Mesendoderm (in vitro differentiated cells): Measurements from ENCODE around the gene TNFAIP1.

Source experiments
- DNase-seq: peaks from one replicate; pipeline ENCODE4 v3.0.0; 2013
- H2AK5ac ChIP-seq: 2 replicates; pipeline ENCODE4 v1.6.1; 2013; ENCODE audit warnings: low read length, inconsistent platforms
- H2BK120ac ChIP-seq: 2 replicates; pipeline ENCODE4 v1.6.1; 2013; ENCODE audit warnings: low read depth, mild to moderate bottlenecking, low read length, moderate library complexity, mixed read lengths
- H2BK15ac ChIP-seq: replicated peaks from 2 replicates; pipeline ENCODE4 v1.6.1; 2013; ENCODE audit warnings: low read depth, mild to moderate bottlenecking, moderate library complexity
- H2BK5ac ChIP-seq: 2 replicates; pipeline ENCODE4 v1.6.1; 2013; ENCODE audit warnings: low read length, inconsistent platforms
- H3K18ac ChIP-seq: 2 replicates; pipeline ENCODE4 v1.6.1; 2013; ENCODE audit warnings: mild to moderate bottlenecking, low read length, mixed read lengths
- H3K23ac ChIP-seq: one replicate; pipeline ENCODE4 v1.6.1; 2013; ENCODE audit warnings: low read length
- H3K27ac ChIP-seq: 2 replicates; pipeline ENCODE4 v1.5.1; 2013; ENCODE audit warnings: low read depth, mild to moderate bottlenecking, inconsistent platforms, low read length, moderate library complexity
- H3K27me3 ChIP-seq: 2 replicates; pipeline ENCODE4 v1.6.1; 2013; ENCODE audit warnings: low read length, control low read depth, mild to moderate bottlenecking, inconsistent platforms; ENCODE audit not compliant: insufficient read depth, poor library complexity
- H3K36me3 ChIP-seq: 2 replicates; pipeline ENCODE4 v1.6.1; 2013; ENCODE audit warnings: low read length, inconsistent platforms; ENCODE audit not compliant: control insufficient read depth, insufficient read depth
- H3K4ac ChIP-seq: one replicate; pipeline ENCODE4 v1.6.1; 2013; ENCODE audit warnings: low read depth, mild to moderate bottlenecking, low read length, moderate library complexity
- H3K4me1 ChIP-seq: 2 replicates; pipeline ENCODE4 v1.6.1; 2013; ENCODE audit warnings: low read depth, low read length, inconsistent platforms; ENCODE audit not compliant: control insufficient read depth
- H3K4me2 ChIP-seq: 2 replicates; pipeline ENCODE4 v1.6.1; 2013; ENCODE audit warnings: low read length
- H3K4me3 ChIP-seq: 2 replicates; pipeline ENCODE4 v1.5.1; 2013; ENCODE audit warnings: mild to moderate bottlenecking, low read length
- H3K56ac ChIP-seq: one replicate; pipeline ENCODE4 v1.6.1; 2013; ENCODE audit warnings: low read length
- H3K79me1 ChIP-seq: 2 replicates; pipeline ENCODE4 v1.6.1; 2013; ENCODE audit warnings: low read length, inconsistent platforms
- H3K79me2 ChIP-seq: 2 replicates; pipeline ENCODE4 v1.6.1; 2013; ENCODE audit warnings: mild to moderate bottlenecking, low read length; ENCODE audit not compliant: control insufficient read depth, insufficient read depth
- H3K9ac ChIP-seq: 2 replicates; pipeline ENCODE4 v1.6.1; 2013; ENCODE audit warnings: low read length, inconsistent platforms
- H4K5ac ChIP-seq: one replicate; pipeline ENCODE4 v1.6.1; 2013; ENCODE audit warnings: low read length
- H4K8ac ChIP-seq: one replicate; pipeline ENCODE4 v1.6.1; 2013; ENCODE audit warnings: low read depth, mild to moderate bottlenecking, control low read depth, low read length, moderate library complexity
- WGBS: extraction: QIAGEN DNeasy Blood & Tissue Kit; methylation state at CpG from one replicate; pipeline ENCODE4 v1.1.7; 2013; ENCODE audit warnings: low lambda C conversion rate, missing lambda C conversion rate; ENCODE audit not compliant: insufficient coverage; ENCODE audit errors: extremely low coverage; 5-methylcytosine and 5-hydroxymethylcytosine counted together

The TNFAIP1 gene

GRCh38 chr17:28344011-28344410 lies 8.4 kb downstream of the TNFAIP1 start:
- no peak overlapping the region for H3K4ac ChIP-seq
- H2AK5ac ChIP-seq: no peak overlapping the region
- no peak overlapping the region for H4K5ac ChIP-seq
- no peak overlapping the region for H3K4me2 ChIP-seq
- no CpG with 5 or more reads among the region's 9 CpGs for WGBS
- peaks cover 18% of the 10 kb centered on the region for H3K36me3 ChIP-seq
- no peak overlapping the region for H3K18ac ChIP-seq
- no peak overlapping the region for H3K23ac ChIP-seq
- DNase-seq: no peak
- H3K27me3 ChIP-seq: no peaks in the 10 kb centered on the region
- H3K56ac ChIP-seq: no peak overlapping the region
- H2BK120ac ChIP-seq: no peak overlapping the region
- H2BK15ac ChIP-seq: no peak overlapping the region
- H4K8ac ChIP-seq: no peak overlapping the region
- peaks cover 4% of the 10 kb centered on the region for H3K79me1 ChIP-seq
- H3K79me2 ChIP-seq: no peaks in the 10 kb centered on the region
- no peak overlapping the region for H3K27ac ChIP-seq
- H3K4me1 ChIP-seq: no peaks in the 10 kb centered on the region
- no peak overlapping the region for H3K4me3 ChIP-seq
- no peak overlapping the region for H3K9ac ChIP-seq
- H2BK5ac ChIP-seq: no peak overlapping the region

GRCh38 chr17:28344435-28344901 lies 8.9 kb downstream of the TNFAIP1 start:
- Histone ChIP-seq H3K79me2 (no peaks in the 10 kb centered on the region), H3K79me1 (peaks cover 1% of the 10 kb centered on the region), H3K9ac (no peak overlapping the region), H3K56ac (no peak overlapping the region), H2BK120ac (no peak overlapping the region), H3K27me3 (no peaks in the 10 kb centered on the region), H3K4me2 (no peak overlapping the region), H3K23ac (no peak overlapping the region), H2BK15ac (no peak overlapping the region), H3K4me3 (no peak overlapping the region), H4K8ac (no peak overlapping the region), H3K4ac (no peak overlapping the region), H3K27ac (no peak overlapping the region), H3K18ac (no peak overlapping the region), H4K5ac (no peak overlapping the region), H2AK5ac (no peak overlapping the region), H2BK5ac (no peak overlapping the region), H3K4me1 (no peaks in the 10 kb centered on the region), H3K36me3 (peaks cover 18% of the 10 kb centered on the region)
- no CpG with 5 or more reads among the region's 19 CpGs for WGBS
- no peak for DNase-seq

DNA sequence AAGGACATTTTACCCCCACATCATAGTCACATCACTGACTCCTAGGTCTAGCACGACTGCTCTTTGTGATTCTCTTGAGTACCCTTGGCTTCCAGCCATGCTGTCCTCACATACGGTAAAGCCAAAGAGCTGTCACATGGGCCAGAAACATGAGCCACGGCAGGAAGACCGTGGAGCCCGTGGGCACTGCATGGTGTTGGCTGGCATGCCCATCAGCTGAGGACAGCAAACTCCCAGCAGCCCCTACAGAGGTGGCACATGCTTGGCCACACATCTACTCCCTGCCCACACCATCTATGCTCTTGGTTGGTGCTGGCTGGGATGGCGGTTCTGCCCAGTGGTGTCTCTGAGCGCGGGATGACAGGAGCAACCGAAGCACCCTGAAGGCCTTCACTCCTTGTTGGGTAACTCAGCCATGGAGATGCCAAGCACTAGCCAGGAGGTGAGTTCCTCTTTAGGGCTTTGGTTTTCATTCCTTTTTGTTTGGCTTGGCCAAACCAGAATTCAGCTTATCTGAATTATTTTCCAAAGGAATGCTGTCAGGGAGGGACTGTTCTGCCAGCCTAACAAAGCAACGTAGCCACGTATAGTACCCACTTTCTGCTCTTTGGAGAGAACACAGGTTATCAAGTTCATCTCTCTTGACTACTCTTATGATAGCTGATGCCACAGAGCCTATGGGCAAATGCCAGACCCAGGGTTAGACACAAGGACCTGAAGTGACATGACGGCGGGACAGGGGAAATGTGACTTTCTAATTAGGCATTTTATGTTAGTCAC lies 10.0 kb downstream of the TNFAIP1 start:
- no peak for DNase-seq
- Histone ChIP-seq H2AK5ac (no peak overlapping the region), H3K4me1 (no peaks in the 10 kb centered on the region), H2BK120ac (no peak overlapping the region), H2BK5ac (no peak overlapping the region), H3K79me1 (peaks cover 1% of the 10 kb centered on the region), H3K27ac (no peak overlapping the region), H3K79me2 (no peaks in the 10 kb centered on the region), H3K4me2 (no peak overlapping the region), H3K4me3 (no peak overlapping the region), H4K5ac (no peak overlapping the region), H3K4ac (no peak overlapping the region), H2BK15ac (no peak overlapping the region), H4K8ac (no peak overlapping the region), H3K9ac (no peak overlapping the region), H3K23ac (peak overlapping the region; percentile 9), H3K56ac (no peak overlapping the region), H3K18ac (no peak overlapping the region), H3K27me3 (no peaks in the 10 kb centered on the region), H3K36me3 (peaks cover 21% of the 10 kb centered on the region)
- no CpG with 5 or more reads among the region's 13 CpGs for WGBS

GRCh38 chr17:28346199-28346580 lies 10.6 kb downstream of the TNFAIP1 start:
- Histone ChIP-seq H3K56ac (no peak overlapping the region), H3K27me3 (no peaks in the 10 kb centered on the region), H3K79me2 (no peaks in the 10 kb centered on the region), H3K4me1 (no peaks in the 10 kb centered on the region), H2BK120ac (no peak overlapping the region), H3K4me3 (no peak overlapping the region), H2AK5ac (no peak overlapping the region), H3K4me2 (no peak overlapping the region), H4K5ac (no peak overlapping the region), H3K79me1 (peaks cover 1% of the 10 kb centered on the region), H3K36me3 (peaks cover 26% of the 10 kb centered on the region), H2BK5ac (no peak overlapping the region), H3K9ac (no peak overlapping the region), H3K4ac (no peak overlapping the region), H3K18ac (no peak overlapping the region), H4K8ac (no peak overlapping the region), H3K27ac (no peak overlapping the region), H2BK15ac (no peak overlapping the region), H3K23ac (no peak overlapping the region)
- no CpG with 5 or more reads among the region's 2 CpGs for WGBS
- peak; percentile 32 for DNase-seq

DNA sequence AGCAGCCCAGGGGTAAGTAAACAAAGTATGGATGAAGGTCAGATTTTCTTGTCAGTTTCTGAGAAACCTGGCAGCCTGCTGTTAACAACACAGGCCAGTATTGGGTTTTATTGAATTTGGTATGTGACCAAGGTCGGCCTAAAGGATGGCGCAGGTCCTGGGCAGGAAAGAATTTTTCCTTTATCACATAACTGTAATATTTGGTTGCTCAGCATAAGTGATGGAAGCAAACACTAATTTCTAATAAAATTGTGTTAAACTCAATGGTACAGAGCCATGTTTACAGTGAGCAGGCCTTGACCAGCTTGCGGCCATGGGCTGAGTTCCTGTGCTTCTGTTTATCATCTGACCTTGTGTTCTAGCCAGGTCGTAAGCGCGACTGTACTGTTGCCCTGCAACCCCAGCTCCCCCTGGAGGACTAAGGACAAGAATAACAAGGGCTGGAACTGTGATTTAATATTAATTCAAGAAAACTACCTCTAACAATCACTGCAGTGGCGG lies 11.2 kb downstream of the TNFAIP1 start:
- Histone ChIP-seq H2BK120ac (no peak overlapping the region), H3K4me1 (no peaks in the 10 kb centered on the region), H4K5ac (no peak overlapping the region), H3K27ac (no peak overlapping the region), H2BK5ac (no peak overlapping the region), H4K8ac (no peak overlapping the region), H3K56ac (no peak overlapping the region), H3K4me2 (no peak overlapping the region), H3K18ac (no peak overlapping the region), H3K4ac (no peak overlapping the region), H3K36me3 (peaks cover 29% of the 10 kb centered on the region), H2BK15ac (no peak overlapping the region), H3K9ac (no peak overlapping the region), H3K27me3 (no peaks in the 10 kb centered on the region), H3K79me1 (peaks cover 1% of the 10 kb centered on the region), H3K79me2 (no peaks in the 10 kb centered on the region), H3K23ac (no peak overlapping the region), H2AK5ac (no peak overlapping the region), H3K4me3 (no peak overlapping the region)
- no peak for DNase-seq
- no CpG with 5 or more reads among the region's 7 CpGs for WGBS
